NCI-H510A (cell line): ENCODE results near the gene IRS1.

Source experiments
- DNase-seq: peaks from one replicate; lab custom pipeline; 2025; lab: John Stamatoyannopoulos, UW

IRS1 gene

GRCh38 chr2:226825056-226825455, 25.4 kb upstream of the IRS1 start:
- no peak for DNase-seq

- peak; percentile 92 for DNase-seq
These were observed 19.3 kb upstream of the IRS1 start for GRCh38 chr2:226818930-226819329.

- no peak for DNase-seq
These were observed 13.6 kb upstream of the IRS1 start for GRCh38 chr2:226813148-226813701.

GRCh38 chr2:226803410-226803809, 3.8 kb upstream of the IRS1 start:
- DNase-seq: no peak

- peak; percentile 19 for DNase-seq
These were observed 3.0 kb upstream of the IRS1 start for GRCh38 chr2:226802573-226802972.

GRCh38 chr2:226800941-226801784, 1.5 kb upstream of the IRS1 start:
- DNase-seq: peak; percentile 73

GRCh38 chr2:226799976-226800940, 638 bp upstream of the IRS1 start:
- no peak for DNase-seq

GRCh38 chr2:226798422-226799210, 1.0 kb downstream of the IRS1 start:
- DNase-seq: no peak

- DNase-seq: no peak
These were observed 1.6 kb downstream of the IRS1 start for GRCh38 chr2:226797989-226798421.

GRCh38 chr2:226797289-226797988, 2.2 kb downstream of the IRS1 start:
- no peak for DNase-seq

- no peak for DNase-seq
These were observed 2.8 kb downstream of the IRS1 start for GRCh38 chr2:226796840-226797288.

GRCh38 chr2:226796012-226796839, 3.4 kb downstream of the IRS1 start:
- no peak for DNase-seq

- no peak for DNase-seq
These were observed 4.2 kb downstream of the IRS1 start for GRCh38 chr2:226795281-226796011.

- no peak for DNase-seq
These were observed 4.9 kb downstream of the IRS1 start for GRCh38 chr2:226794751-226795171.

GRCh38 chr2:226794196-226794661, 5.4 kb downstream of the IRS1 start:
- no peak for DNase-seq

GRCh38 chr2:226793646-226794045, 6.0 kb downstream of the IRS1 start:
- DNase-seq: no peak

- DNase-seq: no peak
These were observed 7.3 kb downstream of the IRS1 start for GRCh38 chr2:226792155-226792881.

GRCh38 chr2:226791487-226792081, 8.0 kb downstream of the IRS1 start:
- peak; percentile 85 for DNase-seq
